ENCODE data around the gene BMP2K. TPM values are rescaled to one million over a fixed set of nuclear protein-coding genes. Genes with fewer than 3 reads are reported as not detected.

Gene BMP2K
- total and polyA plus RNA-seq, 2 of the 8 experiments (the other 6 are each of a cell fraction or from before 2014, with no cell fraction given) = 15.6 to 24.1 TPM

GRCh38 chr4:78763763-78764387 is 12.3 kb upstream of the BMP2K start:
- H3K9me3 ChIP-seq (ENCODE audit: insufficient read depth in 2 of 2, low read depth in 1 of 2, low read length in 1 of 2) = no peaks in the 10 kb centered on the region
- TF ChIP-seq RBBP5 (IDR thresholded peaks at IDR 0.05; ENCODE audit: borderline replicate concordance, low read depth, low read length) (no peak), KDM4A (IDR thresholded peaks at IDR 0.05; ENCODE audit: low read depth, low read length, severe bottlenecking) (no peak), SIRT6 (IDR thresholded peaks at IDR 0.05; ENCODE audit: low read length) (no peak), CEBPB (IDR thresholded peaks at IDR 0.05; ENCODE audit: low read depth, low read length) (no peak), ZNF274 (IDR thresholded peaks at IDR 0.05; ENCODE audit: borderline replicate concordance, extremely low read depth, low read length) (no peak), ATF2 (IDR thresholded peaks at IDR 0.05; ENCODE audit: low read length) (no peak)
- ChIA-PET POLR2A (ENCODE audit: partially characterized antibody) (no interaction called here), CTCF (ENCODE audit: partially characterized antibody) (no interaction called here)
- no peak overlapping the region for H3K23ac ChIP-seq (ENCODE audit: insufficient read length)
- H3K79me2 ChIP-seq (ENCODE audit: control insufficient read depth in 1 of 2, insufficient read depth in 2 of 2, low read length in 2 of 2) = no peaks in the 10 kb centered on the region
- no peaks in the 10 kb centered on the region for H4K20me1 ChIP-seq (replicated peaks in 1 of 2; ENCODE audit: control insufficient read depth in 1 of 2, insufficient read depth in 2 of 2, low read length in 2 of 2)
- no peaks in the 10 kb centered on the region for H3K4me1 ChIP-seq (replicated peaks in 1 of 4; ENCODE audit: control insufficient read depth in 3 of 4, insufficient read depth in 4 of 4, low read length in 3 of 4)
- H2BK15ac ChIP-seq (ENCODE audit: low read length) = no peak overlapping the region
- no peaks in the 10 kb centered on the region; the same call in 1 of the 2 replicates for H3K23me2 ChIP-seq (ENCODE audit: low read depth, low read length)
- H3K56ac ChIP-seq (replicated peaks; ENCODE audit: insufficient read length, low read depth, low read length) = no peak overlapping the region
- no peak overlapping the region for H4K5ac ChIP-seq (ENCODE audit: insufficient read length, low read depth, low read length)
- H2AK5ac ChIP-seq (ENCODE audit: low read depth, low read length) = no peak overlapping the region
- no peak overlapping the region for H2BK12ac ChIP-seq (ENCODE audit: low read depth, low read length)
- no peaks in the 10 kb centered on the region for H3K36me3 ChIP-seq (ENCODE audit: control insufficient read depth in 2 of 4, insufficient read depth in 4 of 4, low read length in 3 of 4)
- no peak overlapping the region for H3K4ac ChIP-seq (replicated peaks; ENCODE audit: insufficient read length, low read depth, low read length)
- no peak overlapping the region for H3K14ac ChIP-seq (ENCODE audit: insufficient read length)
- no peak for DNase-seq (ENCODE audit: low read depth in 1 of 2, low spot score in 2 of 2)
- H2BK20ac ChIP-seq (ENCODE audit: low read length) = no peak overlapping the region
- H4K8ac ChIP-seq (ENCODE audit: extremely low read depth, insufficient read depth, low read length) = no peak overlapping the region
- H3K27ac ChIP-seq (ENCODE audit: low read depth, low read length) = no peak overlapping the region
- no peak overlapping the region for H2AFZ ChIP-seq (ENCODE audit: low read length)
- H4K91ac ChIP-seq (replicated peaks; ENCODE audit: insufficient read length, low read length) = no peak overlapping the region
- no peaks in the 10 kb centered on the region for H3K27me3 ChIP-seq (replicated peaks in 1 of 4; ENCODE audit: control insufficient read depth in 3 of 4, extremely low read depth in 1 of 4, insufficient read depth in 3 of 4, low read length in 3 of 4)
- no peaks in the 10 kb centered on the region for H3K79me1 ChIP-seq (ENCODE audit: low read depth, low read length)
- no peak overlapping the region for H2BK5ac ChIP-seq (ENCODE audit: low read depth, low read length)
- no peak overlapping the region for H3K9ac ChIP-seq (replicated peaks in 1 of 4; ENCODE audit: extremely low read depth in 1 of 4, low read depth in 3 of 4, low read length in 3 of 4)
- no peak overlapping the region for H3K18ac ChIP-seq (ENCODE audit: extremely low read depth, low read length)
- H2BK120ac ChIP-seq (replicated peaks; ENCODE audit: low read depth, low read length) = no peak overlapping the region
- no peak overlapping the region for H3K4me2 ChIP-seq (ENCODE audit: insufficient read depth in 1 of 2, low read depth in 2 of 2, low read length in 2 of 2)
- no peak overlapping the region for H3K4me3 ChIP-seq (ENCODE audit: extremely low read depth in 1 of 4, insufficient read depth in 2 of 4, low read depth in 3 of 4, low read length in 4 of 4)
- whole genome bisulfite sequencing, 2 experiments (ENCODE audit: extremely low coverage in 1 of 2, insufficient coverage in 1 of 2, insufficient read length in 1 of 2, insufficient replicate concordance in 2 of 2, low coverage in 1 of 2, low lambda C conversion rate in 2 of 2, missing lambda C conversion rate in 1 of 2) = 96 to 100% methylated on average over 3 of the region's 3 CpGs
- FAIRE-seq = no peak
